ENCODE data around the gene PEX11G. TPM values are rescaled to one million over a fixed set of nuclear protein-coding genes. Genes with fewer than 3 reads are reported as not detected.

The PEX11G gene
- total RNA-seq, 1 experiment from 2014 or later, result 2.9 TPM

DNA sequence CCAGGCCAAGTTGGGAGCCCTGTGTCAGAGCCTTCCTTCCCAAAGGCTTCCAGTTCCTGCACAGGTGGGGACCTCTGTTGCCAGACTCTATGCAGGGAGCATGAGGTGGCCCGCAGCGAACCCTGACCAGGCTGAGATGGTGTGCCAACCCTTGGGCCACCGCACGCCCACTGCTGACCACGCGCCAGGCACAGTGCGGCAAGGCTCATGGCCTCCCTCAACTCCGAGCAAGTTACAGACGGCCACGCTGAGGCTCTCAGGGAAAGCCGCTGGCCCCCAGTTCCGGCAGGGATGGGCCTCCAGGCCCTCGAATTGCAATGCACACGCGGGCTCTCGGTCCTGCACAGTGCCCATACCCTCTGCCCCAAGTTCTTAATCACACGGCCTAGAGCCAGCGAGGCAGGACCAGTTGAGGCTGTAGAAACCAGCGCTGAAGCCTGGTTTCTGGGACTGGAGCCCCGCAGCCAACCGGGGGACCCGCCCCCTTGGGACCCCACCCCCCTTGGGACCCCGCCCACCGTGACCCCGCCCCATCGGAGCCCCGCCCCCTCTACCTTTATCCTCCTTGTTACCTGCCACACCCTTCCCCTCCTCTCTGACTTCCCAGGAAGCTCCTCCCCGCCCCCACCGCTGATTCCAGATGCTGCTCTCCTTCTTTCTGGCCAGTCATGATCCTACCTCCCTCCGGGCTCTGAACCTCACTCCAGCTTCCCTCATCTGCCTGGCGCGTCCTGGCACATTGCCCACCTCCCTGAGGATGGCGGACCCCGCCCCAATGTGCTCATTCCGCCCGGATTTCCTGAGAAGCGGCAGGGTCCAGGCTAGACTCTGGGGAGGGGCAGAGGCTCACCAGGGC, 6.0 kb downstream of the PEX11G start:
- ATAC-seq (0 out of 2 replicates have a peak, but pooled peaks have one; percentile 24), DNase-seq (ENCODE audit: low read depth, low spot score) (no peak)
- Histone ChIP-seq H3K36me3 (ENCODE audit: control insufficient read depth, insufficient read depth, low read length) (no peaks in the 10 kb centered on the region), H3K27me3 (ENCODE audit: control insufficient read depth, insufficient read depth, low read length) (no peaks in the 10 kb centered on the region), H3K4me1 (ENCODE audit: control insufficient read depth, insufficient read depth, low read length) (no peaks in the 10 kb centered on the region), H3K9me3 (ENCODE audit: control insufficient read depth, insufficient read depth, low read depth, low read length) (no peaks in the 10 kb centered on the region), H3K4me3 (ENCODE audit: low read depth in 2 of 2, low read length in 2 of 2) (no peak overlapping the region), H3K27ac (ENCODE audit: low read length) (no peak overlapping the region)
- TF ChIP-seq TCF7L2 (IDR thresholded peaks at IDR 0.05; ENCODE audit: low read depth, low read length) (no peak), POLR2AphosphoS5 (IDR thresholded peaks at IDR 0.05; ENCODE audit: low read depth, low read length) (no peak), SIN3A (IDR thresholded peaks at IDR 0.05; ENCODE audit: borderline replicate concordance, insufficient read depth, low read depth, low read length) (no peak)
- TF ChIP-seq, protein P1, sequence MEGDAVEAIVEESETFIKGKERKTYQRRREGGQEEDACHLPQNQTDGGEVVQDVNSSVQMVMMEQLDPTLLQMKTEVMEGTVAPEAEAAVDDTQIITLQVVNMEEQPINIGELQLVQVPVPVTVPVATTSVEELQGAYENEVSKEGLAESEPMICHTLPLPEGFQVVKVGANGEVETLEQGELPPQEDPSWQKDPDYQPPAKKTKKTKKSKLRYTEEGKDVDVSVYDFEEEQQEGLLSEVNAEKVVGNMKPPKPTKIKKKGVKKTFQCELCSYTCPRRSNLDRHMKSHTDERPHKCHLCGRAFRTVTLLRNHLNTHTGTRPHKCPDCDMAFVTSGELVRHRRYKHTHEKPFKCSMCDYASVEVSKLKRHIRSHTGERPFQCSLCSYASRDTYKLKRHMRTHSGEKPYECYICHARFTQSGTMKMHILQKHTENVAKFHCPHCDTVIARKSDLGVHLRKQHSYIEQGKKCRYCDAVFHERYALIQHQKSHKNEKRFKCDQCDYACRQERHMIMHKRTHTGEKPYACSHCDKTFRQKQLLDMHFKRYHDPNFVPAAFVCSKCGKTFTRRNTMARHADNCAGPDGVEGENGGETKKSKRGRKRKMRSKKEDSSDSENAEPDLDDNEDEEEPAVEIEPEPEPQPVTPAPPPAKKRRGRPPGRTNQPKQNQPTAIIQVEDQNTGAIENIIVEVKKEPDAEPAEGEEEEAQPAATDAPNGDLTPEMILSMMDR (IDR thresholded peaks at IDR 0.05), result no peak
- TF ChIP-seq, protein P2, sequence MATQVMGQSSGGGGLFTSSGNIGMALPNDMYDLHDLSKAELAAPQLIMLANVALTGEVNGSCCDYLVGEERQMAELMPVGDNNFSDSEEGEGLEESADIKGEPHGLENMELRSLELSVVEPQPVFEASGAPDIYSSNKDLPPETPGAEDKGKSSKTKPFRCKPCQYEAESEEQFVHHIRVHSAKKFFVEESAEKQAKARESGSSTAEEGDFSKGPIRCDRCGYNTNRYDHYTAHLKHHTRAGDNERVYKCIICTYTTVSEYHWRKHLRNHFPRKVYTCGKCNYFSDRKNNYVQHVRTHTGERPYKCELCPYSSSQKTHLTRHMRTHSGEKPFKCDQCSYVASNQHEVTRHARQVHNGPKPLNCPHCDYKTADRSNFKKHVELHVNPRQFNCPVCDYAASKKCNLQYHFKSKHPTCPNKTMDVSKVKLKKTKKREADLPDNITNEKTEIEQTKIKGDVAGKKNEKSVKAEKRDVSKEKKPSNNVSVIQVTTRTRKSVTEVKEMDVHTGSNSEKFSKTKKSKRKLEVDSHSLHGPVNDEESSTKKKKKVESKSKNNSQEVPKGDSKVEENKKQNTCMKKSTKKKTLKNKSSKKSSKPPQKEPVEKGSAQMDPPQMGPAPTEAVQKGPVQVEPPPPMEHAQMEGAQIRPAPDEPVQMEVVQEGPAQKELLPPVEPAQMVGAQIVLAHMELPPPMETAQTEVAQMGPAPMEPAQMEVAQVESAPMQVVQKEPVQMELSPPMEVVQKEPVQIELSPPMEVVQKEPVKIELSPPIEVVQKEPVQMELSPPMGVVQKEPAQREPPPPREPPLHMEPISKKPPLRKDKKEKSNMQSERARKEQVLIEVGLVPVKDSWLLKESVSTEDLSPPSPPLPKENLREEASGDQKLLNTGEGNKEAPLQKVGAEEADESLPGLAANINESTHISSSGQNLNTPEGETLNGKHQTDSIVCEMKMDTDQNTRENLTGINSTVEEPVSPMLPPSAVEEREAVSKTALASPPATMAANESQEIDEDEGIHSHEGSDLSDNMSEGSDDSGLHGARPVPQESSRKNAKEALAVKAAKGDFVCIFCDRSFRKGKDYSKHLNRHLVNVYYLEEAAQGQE (IDR thresholded peaks at IDR 0.05; ENCODE audit: insufficient read depth in 1 of 2, low read depth in 2 of 2, low read length in 1 of 2), result no peak
- CTCF ChIA-PET, result no interaction called here
- intact Hi-C loops (cut with micrococcal nuclease; ENCODE audit: unreplicated experiment) (no loop called here), in situ Hi-C loops (cut with HindIII; ENCODE audit: low pct_unique_long_range_greater_than_20kb, low sequenced_read_pairs) (no loop called here)
- BruUV-seq (replicated peaks), result no TSS peak
- POLR2A ChIA-PET, result no interaction called here

DNA sequence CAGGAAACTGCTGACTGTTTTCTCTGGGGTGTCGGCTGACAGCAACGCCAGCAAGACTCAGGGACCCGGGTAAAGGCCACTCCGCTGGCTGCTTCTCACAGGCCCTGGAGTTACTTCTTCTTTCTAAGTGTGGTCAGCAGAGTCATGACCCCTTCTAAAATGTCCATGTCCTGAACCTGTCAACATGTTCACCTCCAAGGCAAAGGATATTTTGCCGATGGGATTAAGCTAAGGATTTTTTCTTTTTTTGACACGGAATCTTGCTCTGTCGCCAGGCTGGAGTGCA, 7.9 kb downstream of the PEX11G start:
- ATAC-seq (no peak), DNase-seq (ENCODE audit: low read depth, low spot score) (no peak)
- Histone ChIP-seq H3K9me3 (ENCODE audit: control insufficient read depth, insufficient read depth, low read depth, low read length) (no peaks in the 10 kb centered on the region), H3K27ac (ENCODE audit: low read length) (no peak overlapping the region), H3K4me1 (ENCODE audit: control insufficient read depth, insufficient read depth, low read length) (no peaks in the 10 kb centered on the region), H3K27me3 (ENCODE audit: control insufficient read depth, insufficient read depth, low read length) (no peaks in the 10 kb centered on the region), H3K36me3 (ENCODE audit: control insufficient read depth, insufficient read depth, low read length) (no peaks in the 10 kb centered on the region), H3K4me3 (ENCODE audit: low read depth in 2 of 2, low read length in 2 of 2) (no peak overlapping the region)
- TF ChIP-seq TCF7L2 (IDR thresholded peaks at IDR 0.05; ENCODE audit: low read depth, low read length) (no peak), SIN3A (IDR thresholded peaks at IDR 0.05; ENCODE audit: borderline replicate concordance, insufficient read depth, low read depth, low read length) (no peak), POLR2AphosphoS5 (IDR thresholded peaks at IDR 0.05; ENCODE audit: low read depth, low read length) (no peak)
- TF ChIP-seq, protein P2 (IDR thresholded peaks at IDR 0.05; ENCODE audit: insufficient read depth in 1 of 2, low read depth in 2 of 2, low read length in 1 of 2), result no peak
- TF ChIP-seq, protein P1 (IDR thresholded peaks at IDR 0.05), result no peak
- in situ Hi-C loops (cut with HindIII; ENCODE audit: low pct_unique_long_range_greater_than_20kb, low sequenced_read_pairs) (no loop called here), intact Hi-C loops (cut with micrococcal nuclease; ENCODE audit: unreplicated experiment) (no loop called here)
- ChIA-PET CTCF (no interaction called here), POLR2A (no interaction called here)
- BruUV-seq (replicated peaks), result no TSS peak
